Common myeloid progenitor, CD34-positive (primary cell): ENCODE measurements around the gene ZFHX3.

Experiments used
- CTCF ChIA-PET: fragments of 350-600 bp; sonication (Branson Sonifier 250); formaldehyde crosslinking; loops from one replicate; lab custom pipeline; 2021; ENCODE audit warnings: antibody characterized with exemption; lab: Charles Lee
- POLR2A ChIA-PET: fragments of 350-600 bp; sonication (Branson Sonifier 250); formaldehyde crosslinking; loops from one replicate; lab custom pipeline; 2021; ENCODE audit warnings: antibody characterized with exemption; lab: Charles Lee
- DNase-seq, 3 donors: peaks; one replicate each; pipeline versions ENCODE4 v3.0.0 to v3.0.0-alpha.2; 2013
- H3K27ac ChIP-seq, 2 experiments: 1 replicate in 1 of 2; 2 replicates in 1 of 2; pipeline ENCODE4 v1.7.0; 2013; ENCODE audit warnings: inconsistent platforms in 2 of 2, low read length in 2 of 2, mild to moderate bottlenecking in 2 of 2, low read depth in 1 of 2, moderate library complexity in 1 of 2; ENCODE audit not compliant: severe bottlenecking in 2 of 2, insufficient read depth in 1 of 2, poor library complexity in 1 of 2
- H3K27me3 ChIP-seq, 5 experiments: replicated peaks in 2 of 5; 1 replicate in 3 of 5; 2 replicates in 2 of 5; pipeline versions ENCODE4 v1.6.1 to v1.7.0; 2013; ENCODE audit warnings: low read length in 4 of 5, mild to moderate bottlenecking in 2 of 5, moderate library complexity in 2 of 5, inconsistent platforms in 1 of 5; ENCODE audit not compliant: insufficient read depth in 5 of 5, control insufficient read depth in 4 of 5
- H3K36me3 ChIP-seq, 4 experiments: 1 replicate in 2 of 4; 2 replicates in 2 of 4; pipeline versions ENCODE4 v1.6.1 to v1.7.0; 2013; ENCODE audit warnings: low read length in 3 of 4, control low read depth in 1 of 4, mild to moderate bottlenecking in 1 of 4; ENCODE audit not compliant: control insufficient read depth in 4 of 4, insufficient read depth in 4 of 4
- H3K4me1 ChIP-seq, 4 experiments: 1 replicate in 3 of 4; 2 replicates in 1 of 4; pipeline versions ENCODE4 v1.6.1 to v1.7.1; 2013; ENCODE audit warnings: low read length in 3 of 4, mild to moderate bottlenecking in 3 of 4, control low read depth in 1 of 4, inconsistent platforms in 1 of 4, moderate library complexity in 1 of 4; ENCODE audit not compliant: control insufficient read depth in 4 of 4, insufficient read depth in 4 of 4; ENCODE audit errors: control extremely low read depth in 1 of 4
- H3K4me3 ChIP-seq, 7 experiments: 1 replicate in 4 of 7; 2 replicates in 3 of 7; pipeline versions ENCODE4 v1.5.1 to v1.7.0; 2013; ENCODE audit warnings: mild to moderate bottlenecking in 7 of 7, low read length in 6 of 7, moderate library complexity in 6 of 7, inconsistent platforms in 2 of 7, low read depth in 2 of 7, control low read depth in 1 of 7; ENCODE audit not compliant: insufficient read depth in 4 of 7, control insufficient read depth in 1 of 7; ENCODE audit errors: extremely low read depth in 1 of 7
- H3K9me3 ChIP-seq, 5 experiments: 1 replicate in 4 of 5; 2 replicates in 1 of 5; pipeline versions ENCODE4 v1.6.1 to v1.7.1; 2013; ENCODE audit warnings: low read length in 4 of 5, mild to moderate bottlenecking in 2 of 5, inconsistent platforms in 1 of 5, low read depth in 1 of 5, moderate library complexity in 1 of 5; ENCODE audit not compliant: control insufficient read depth in 4 of 5, insufficient read depth in 2 of 5; ENCODE audit errors: control extremely low read depth in 1 of 5
- WGBS: methylation state at CpG from one replicate; pipeline ENCODE4 v1.1.5; 2013; ENCODE audit not compliant: insufficient coverage; 5-methylcytosine and 5-hydroxymethylcytosine counted together

The ZFHX3 gene

GRCh38 chr16:72952811-72953271, 95.1 kb downstream of the ZFHX3 start:
- no peak overlapping the region for H3K27ac ChIP-seq
- DNase-seq, result no peak
- CTCF ChIA-PET, result interaction anchor here (0.7 kb wide), 1 partner anchor 8 kb away, joined by 3 read pairs; no protein-coding TSS in a partner anchor
- POLR2A ChIA-PET, result interaction anchor here (0.8 kb wide), 1 partner anchor 9 kb away, joined by 3 read pairs; no protein-coding TSS in a partner anchor
- no peaks in the 10 kb centered on the region for H3K4me1 ChIP-seq
- no peaks in the 10 kb centered on the region for H3K9me3 ChIP-seq
- no peaks in the 10 kb centered on the region for H3K27me3 ChIP-seq
- 91% methylated on average over 5 of the region's 9 CpGs for WGBS
- no peak overlapping the region for H3K4me3 ChIP-seq
- peaks cover 2 to 24% (median 14%) of the 10 kb centered on the region in 4 experiments for H3K36me3 ChIP-seq

GRCh38 chr16:72952404-72952803, 95.5 kb downstream of the ZFHX3 start:
- no peak overlapping the region for H3K4me3 ChIP-seq
- 100% methylated on average over 8 of the region's 10 CpGs for WGBS
- peaks cover 2 to 23% (median 13%) of the 10 kb centered on the region in 4 experiments for H3K36me3 ChIP-seq
- H3K27me3 ChIP-seq, result no peaks in the 10 kb centered on the region
- no peaks in the 10 kb centered on the region for H3K4me1 ChIP-seq
- ChIA-PET POLR2A (no interaction called here), CTCF (interaction anchor here (0.7 kb wide), 1 partner anchor 9 kb away, joined by 3 read pairs; no protein-coding TSS in a partner anchor)
- DNase-seq, result no peak
- no peaks in the 10 kb centered on the region for H3K9me3 ChIP-seq
- H3K27ac ChIP-seq, result no peak overlapping the region

GRCh38 chr16:72951916-72952315, 96.0 kb downstream of the ZFHX3 start:
- no peak for DNase-seq
- 100% methylated on average over 3 of the region's 3 CpGs for whole genome bisulfite sequencing
- H3K27me3 ChIP-seq, result no peaks in the 10 kb centered on the region
- H3K27ac ChIP-seq, result no peak overlapping the region
- no peaks in the 10 kb centered on the region for H3K4me1 ChIP-seq
- ChIA-PET CTCF (interaction anchor here (1.0 kb wide), 1 partner anchor 13 kb away, joined by 3 read pairs; no protein-coding TSS in a partner anchor), POLR2A (no interaction called here)
- H3K36me3 ChIP-seq, result peaks cover 0 to 21% (median 11%) of the 10 kb centered on the region in 4 experiments
- H3K9me3 ChIP-seq, result no peaks in the 10 kb centered on the region
- H3K4me3 ChIP-seq, result no peak overlapping the region

GRCh38 chr16:72950669-72951068, 97.3 kb downstream of the ZFHX3 start:
- CTCF ChIA-PET, result no interaction called here
- DNase-seq, result no peak
- H3K36me3 ChIP-seq, result peaks cover 0 to 21% (median 11%) of the 10 kb centered on the region in 4 experiments
- POLR2A ChIA-PET, result no interaction called here
- no peaks in the 10 kb centered on the region for H3K4me1 ChIP-seq
- H3K27me3 ChIP-seq, result no peaks in the 10 kb centered on the region
- WGBS, result 98% methylated on average over 16 of the region's 20 CpGs
- H3K9me3 ChIP-seq, result no peaks in the 10 kb centered on the region
- no peak overlapping the region for H3K4me3 ChIP-seq
- H3K27ac ChIP-seq, result no peak overlapping the region

GRCh38 chr16:72948238-72948829, 99.6 kb downstream of the ZFHX3 start:
- Histone ChIP-seq H3K27me3 (no peaks in the 10 kb centered on the region), H3K36me3 (peaks cover 0 to 21% (median 11%) of the 10 kb centered on the region in 4 experiments), H3K9me3 (no peaks in the 10 kb centered on the region), H3K4me3 (no peak overlapping the region), H3K27ac (no peak overlapping the region), H3K4me1 (no peaks in the 10 kb centered on the region)
- POLR2A ChIA-PET, result no interaction called here
- DNase-seq, result no peak
- 97% methylated on average over 17 of the region's 17 CpGs for WGBS
- CTCF ChIA-PET, result interaction anchor here (2.4 kb wide), 1 partner anchor 14 kb away, joined by 8 read pairs; no protein-coding TSS in a partner anchor

GRCh38 chr16:72947379-72948237, 100.3 kb downstream of the ZFHX3 start:
- POLR2A ChIA-PET, result no interaction called here
- no peaks in the 10 kb centered on the region for H3K4me1 ChIP-seq
- CTCF ChIA-PET, result interaction anchor here (2.4 kb wide), 1 partner anchor 15 kb away, joined by 8 read pairs; no protein-coding TSS in a partner anchor
- no peak for DNase-seq
- H3K27ac ChIP-seq, result no peak overlapping the region
- no peaks in the 10 kb centered on the region for H3K9me3 ChIP-seq
- no peak overlapping the region for H3K4me3 ChIP-seq
- WGBS, result 97% methylated on average over 20 of the region's 26 CpGs
- H3K27me3 ChIP-seq, result no peaks in the 10 kb centered on the region
- peaks cover 0 to 21% (median 11%) of the 10 kb centered on the region in 4 experiments for H3K36me3 ChIP-seq
